Measurements from ENCODE around the gene PKN1.
A peak's percentile ranks its signal among the peaks of the same experiment; 100 is the strongest.

Gene PKN1

DNA sequence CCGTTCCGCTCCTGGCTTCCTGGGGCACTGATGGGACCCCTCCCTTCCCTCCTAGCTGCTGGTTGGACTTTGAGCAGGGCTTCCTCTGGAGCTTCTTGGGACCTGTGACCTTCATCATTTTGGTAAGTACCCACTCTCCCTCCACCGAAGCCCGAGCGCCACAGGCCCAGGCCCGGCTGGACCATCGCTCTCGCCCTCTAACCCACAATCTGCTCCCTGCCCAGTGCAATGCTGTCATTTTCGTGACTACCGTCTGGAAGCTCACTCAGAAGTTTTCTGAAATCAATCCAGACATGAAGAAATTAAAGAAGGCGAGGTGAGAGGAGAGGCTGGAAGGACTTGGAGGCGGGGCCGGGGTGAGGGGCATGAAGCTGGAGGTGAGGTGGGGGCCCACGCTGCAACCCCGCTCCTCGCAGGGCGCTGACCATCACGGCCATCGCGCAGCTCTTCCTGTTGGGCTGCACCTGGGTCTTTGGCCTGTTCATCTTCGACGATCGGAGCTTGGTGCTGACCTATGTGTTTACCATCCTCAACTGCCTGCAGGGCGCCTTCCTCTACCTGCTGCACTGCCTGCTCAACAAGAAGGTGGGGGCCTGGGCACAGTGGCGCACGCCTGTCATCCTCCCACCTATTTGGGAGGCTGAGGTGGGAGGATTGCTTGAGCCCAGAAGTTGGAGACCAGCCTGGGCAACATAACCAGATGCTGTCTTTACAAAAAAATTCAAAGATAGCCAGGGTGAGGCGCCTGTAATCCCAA, 26.3 kb upstream of the PKN1 start:
- DNase-seq, result no peak

DNA sequence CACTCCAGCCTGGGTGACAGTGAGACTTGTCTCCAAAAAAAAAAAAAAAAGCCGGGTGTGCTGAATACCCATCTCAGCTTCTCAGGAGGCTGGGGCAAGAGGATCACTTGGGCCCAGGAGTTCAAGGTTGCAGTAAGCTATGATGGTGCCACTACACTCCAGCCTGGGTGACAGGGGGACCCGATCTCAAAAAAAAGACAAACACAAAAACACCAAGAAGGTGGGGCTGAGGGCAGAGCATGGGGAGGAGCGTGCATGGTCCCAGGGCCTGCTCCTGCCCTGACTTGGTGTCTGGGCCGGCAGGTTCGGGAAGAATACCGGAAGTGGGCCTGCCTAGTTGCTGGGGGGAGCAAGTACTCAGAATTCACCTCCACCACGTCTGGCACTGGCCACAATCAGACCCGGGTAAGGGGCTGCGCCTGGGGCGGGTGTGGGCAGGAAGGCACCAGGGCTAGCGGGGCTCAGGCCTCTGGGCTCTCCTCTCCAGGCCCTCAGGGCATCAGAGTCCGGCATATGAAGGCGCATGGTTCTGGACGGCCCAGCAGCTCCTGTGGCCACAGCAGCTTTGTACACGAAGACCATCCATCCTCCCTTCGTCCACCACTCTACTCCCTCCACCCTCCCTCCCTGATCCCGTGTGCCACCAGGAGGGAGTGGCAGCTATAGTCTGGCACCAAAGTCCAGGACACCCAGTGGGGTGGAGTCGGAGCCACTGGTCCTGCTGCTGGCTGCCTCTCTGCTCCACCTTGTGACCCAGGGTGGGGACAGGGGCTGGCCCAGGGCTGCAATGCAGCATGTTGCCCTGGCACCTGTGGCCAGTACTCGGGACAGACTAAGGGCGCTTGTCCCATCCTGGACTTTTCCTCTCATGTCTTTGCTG, 25.3 kb upstream of the PKN1 start:
- peak in 1 of 6 experiments; percentile 35 for DNase-seq

DNA sequence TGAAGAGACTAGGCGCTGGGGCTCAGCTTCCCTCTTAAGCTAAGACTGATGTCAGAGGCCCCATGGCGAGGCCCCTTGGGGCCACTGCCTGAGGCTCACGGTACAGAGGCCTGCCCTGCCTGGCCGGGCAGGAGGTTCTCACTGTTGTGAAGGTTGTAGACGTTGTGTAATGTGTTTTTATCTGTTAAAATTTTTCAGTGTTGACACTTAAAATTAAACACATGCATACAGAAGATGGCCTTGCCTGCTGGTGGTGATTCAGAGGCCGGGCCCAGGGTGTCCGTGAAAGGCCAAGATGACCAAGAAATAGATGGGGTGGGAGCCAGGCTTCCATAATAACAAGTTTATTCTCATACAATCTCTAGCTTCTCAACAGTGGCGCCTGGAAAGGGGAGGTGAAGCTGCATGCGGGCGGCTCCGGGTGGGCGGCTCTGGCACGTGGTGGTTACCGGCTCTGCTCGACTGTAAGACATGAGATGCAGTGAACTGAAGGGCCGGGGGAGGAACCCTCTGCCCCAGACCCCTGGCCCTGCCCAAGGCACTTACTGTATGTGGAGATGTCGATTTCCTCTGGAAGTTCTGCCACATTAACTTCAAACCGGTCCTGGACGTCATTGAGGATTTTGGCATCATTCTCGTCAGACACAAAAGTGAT, 24.5 kb upstream of the PKN1 start:
- DNase-seq, result peak in 2 of 6 experiments; percentile 27 to 39

DNA sequence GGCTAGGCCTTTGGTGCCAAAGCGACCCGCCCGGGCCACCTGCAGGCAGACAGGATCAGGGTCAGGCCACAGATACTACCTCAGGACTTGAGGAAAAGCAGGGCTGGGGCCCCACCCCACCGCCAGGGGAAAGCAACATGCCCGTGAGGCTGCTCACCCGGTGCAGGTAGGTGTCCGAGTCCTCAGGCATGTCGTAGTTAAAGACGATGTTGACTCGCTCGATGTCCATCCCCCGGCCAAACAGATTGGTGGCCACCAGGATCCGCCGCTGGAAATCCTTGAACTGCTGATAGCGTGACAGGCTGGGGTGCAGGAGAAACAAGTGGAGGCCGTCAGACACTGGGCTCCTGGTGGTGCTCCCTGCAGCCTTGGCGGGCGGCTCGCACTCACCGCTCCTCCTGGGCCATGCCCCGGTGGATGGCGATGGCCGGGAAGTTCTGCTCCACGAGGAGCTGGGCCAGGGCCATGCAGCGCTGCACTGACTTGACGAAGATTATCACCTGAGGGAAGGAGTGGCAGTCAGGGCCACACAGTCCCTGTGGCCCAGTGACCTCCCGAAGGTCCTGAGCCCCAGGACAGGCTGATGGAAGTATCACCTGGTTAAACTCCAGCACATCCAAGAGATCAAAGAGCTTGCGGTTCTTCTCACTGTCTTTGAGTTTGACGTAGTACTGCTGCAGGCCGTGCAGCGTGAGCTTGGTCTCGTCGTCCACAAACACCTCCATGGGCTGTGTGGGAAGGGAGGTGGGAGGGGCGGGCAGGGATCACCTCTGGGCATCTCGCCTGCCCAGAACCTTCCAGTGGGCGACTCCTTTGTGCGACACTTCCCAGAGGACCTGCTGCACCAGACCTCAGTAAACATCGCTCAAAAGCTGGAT, 23.7 kb upstream of the PKN1 start:
- peak in 2 of 6 experiments; percentile 39 to 44 for DNase-seq

DNA sequence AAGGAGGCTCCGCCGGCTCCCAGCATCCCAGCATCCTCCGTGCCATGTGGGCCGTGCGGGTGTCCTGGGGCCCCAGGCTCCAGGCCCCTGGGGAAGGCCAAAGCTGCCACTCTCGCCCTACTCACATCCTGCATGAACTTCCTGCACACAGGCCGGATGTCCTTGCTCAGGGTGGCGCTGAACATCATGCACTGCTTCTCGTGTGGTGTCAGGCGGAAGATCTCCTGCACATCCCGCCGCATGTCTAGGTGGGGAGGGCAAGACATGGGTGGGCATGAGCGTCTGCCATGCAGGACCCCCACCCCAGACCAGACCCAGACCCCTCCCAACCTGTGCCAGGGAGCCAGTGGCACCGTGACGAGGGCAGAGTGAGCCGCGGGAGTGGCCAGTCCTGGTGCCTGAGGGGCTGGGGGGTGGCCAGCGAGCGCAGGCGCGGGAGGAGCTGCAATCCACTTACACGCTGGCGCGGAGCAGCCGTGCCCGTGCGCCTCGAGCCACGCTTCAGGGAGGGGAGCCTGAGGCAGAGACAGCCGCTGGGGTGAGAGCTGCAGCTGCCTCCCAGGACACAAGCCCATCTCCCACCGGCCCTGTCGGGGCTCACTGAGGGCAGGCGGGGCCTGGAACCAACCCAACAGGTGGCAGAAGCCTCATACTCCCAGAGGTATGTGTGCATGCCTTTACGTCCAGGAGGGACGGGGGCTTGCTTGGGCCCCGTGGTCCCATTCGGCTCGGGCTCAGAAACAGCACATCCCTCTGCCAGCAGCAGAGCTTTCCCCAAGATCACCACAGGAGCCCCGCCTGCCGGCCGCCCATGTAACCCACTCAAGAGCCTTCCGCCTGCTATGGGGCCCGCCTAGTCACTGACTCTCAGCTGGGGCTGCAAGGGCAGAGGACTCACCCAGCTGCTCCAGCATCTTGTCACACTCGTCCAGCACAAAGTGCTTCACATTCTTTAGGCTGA, 22.7 kb upstream of the PKN1 start:
- peak in 2 of 6 experiments; percentile 24 to 45 for DNase-seq

DNA sequence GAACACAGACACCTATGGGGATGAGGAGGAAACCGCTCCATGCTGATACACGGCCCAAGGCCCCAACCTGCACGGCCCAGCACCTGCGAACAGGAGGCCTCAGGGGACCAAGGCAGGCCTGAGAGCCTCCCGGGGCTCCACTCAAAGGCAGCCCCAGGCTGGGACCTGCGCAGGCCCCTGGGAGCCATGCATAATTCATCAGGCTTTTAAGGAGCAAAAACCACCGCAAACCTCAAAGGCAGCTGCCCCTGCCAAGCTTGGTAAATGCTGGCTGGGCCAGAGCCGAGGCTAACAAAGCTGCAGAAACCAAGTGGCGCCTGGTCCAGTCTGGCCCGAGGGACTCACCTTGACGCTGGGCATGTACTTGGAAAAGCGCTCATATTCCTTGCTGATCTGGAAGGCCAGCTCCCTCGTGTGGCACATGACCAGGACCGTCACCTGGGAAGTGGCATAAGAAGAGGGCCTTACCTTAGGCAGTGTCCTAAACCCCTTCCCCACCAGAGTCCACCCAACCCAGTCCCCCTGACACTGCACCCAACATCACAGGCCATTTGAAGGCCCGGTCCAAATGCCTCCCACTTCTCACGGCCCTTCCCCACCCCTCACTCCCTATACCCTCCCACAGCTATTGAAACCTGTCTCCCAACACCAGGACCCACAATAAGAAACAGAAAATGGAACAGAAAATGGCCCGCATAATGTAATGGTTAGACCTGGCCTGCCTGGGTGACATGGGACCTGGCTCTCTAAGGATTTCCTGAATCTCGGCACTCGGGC, 21.8 kb upstream of the PKN1 start:
- no peak for DNase-seq

DNA sequence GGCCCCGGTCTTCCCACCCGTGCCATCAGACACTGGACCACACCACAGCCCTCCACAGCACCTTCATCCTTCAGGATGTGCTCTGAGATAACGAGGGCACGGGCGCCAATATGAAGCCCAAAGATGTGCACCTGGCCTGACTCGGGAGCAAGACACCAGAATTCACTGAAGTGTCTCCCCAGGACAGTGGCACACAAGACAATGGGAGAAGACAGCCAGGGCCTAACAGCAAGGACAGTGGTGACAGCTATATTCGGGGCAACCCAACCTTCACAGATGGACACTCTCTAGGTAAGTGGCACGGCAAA, 21.2 kb upstream of the PKN1 start:
- no peak for DNase-seq

DNA sequence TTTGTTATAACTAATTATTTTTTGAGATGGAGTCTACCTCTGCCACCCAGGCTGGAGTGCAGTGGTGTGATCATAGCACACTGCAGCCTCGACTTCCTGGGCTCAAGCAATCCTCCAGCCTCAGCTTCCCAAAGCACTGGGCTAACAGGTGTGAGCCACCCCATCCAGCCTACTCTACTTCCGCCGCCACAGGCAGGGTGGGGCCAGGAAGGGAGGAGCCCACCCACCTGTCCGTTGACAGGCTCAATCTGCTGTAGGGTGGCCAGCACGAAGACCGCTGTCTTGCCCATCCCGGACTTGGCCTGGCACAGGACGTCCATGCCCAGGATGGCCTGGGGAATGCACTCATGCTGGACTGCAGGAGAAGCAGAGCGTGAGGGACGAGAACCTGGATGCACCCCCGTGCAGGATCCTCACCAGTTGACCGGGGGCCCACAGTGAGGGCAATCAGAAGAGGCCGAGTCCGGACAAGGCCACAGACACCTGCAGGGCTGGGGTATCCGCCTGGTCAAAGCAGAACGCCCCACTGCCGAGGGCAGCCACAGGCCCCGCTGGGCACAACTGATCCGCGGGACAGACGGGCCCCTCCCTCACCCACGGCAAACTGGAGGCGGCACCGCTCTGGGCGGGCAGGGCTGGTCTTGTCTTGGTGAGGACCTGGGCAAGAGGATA, 20.6 kb upstream of the PKN1 start:
- no peak for DNase-seq

DNA sequence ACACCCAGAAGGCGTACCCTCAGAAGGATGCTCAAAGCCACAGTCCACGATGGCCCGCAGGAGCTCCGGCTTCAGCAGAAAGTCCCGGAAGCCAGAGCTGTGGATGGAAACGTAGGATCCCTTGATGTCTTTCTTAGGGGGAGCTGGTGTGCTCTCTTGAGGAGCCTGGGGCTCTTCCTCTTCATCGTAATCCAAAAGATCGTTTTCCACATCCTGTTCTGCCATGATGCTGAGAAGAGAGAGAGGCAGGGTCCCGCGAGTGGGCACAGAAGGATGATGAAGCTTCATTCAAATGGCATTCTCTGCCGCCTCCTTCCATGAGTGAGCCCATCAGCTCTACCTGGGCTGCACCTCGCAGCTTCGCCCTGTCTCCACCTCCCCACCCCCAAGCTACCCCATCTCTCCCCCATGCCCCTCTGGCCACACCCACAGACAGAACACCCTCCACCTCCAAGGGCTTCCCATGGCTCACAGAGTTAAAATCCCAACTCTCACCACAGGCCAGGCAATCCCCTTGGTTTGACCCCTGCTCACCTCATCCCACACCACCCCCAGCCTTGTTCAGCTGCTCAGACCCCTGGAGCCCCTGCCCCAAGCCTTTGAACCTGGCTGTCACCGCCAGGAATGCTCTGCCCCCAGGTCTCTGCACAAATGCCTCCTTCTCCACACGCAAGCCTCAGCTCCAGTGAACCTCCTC, 20.0 kb upstream of the PKN1 start:
- DNase-seq, result no peak

DNA sequence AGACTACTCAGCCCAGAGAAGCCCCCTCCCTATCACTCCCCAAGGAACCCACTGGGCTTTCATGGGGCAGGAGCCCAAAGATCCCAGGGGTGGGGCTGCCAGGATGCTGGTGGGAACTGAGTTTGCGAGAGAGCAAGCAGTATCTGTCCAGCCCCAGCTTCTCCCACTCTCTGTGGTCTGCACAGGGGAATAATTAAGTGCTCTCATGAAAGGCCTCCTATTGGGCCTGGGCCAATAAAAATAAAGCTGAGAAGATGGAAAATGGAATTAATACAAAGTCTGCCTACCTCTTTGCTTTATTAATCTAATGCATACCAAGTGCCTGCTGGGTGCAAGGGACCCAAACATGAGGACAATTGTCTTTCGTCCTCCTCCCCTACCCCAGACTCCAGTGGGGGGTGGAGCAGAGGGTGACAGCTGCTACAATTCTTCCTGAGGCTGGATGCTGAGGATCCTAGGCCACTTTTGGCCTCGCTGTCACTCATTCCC, 19.4 kb upstream of the PKN1 start:
- DNase-seq, result no peak

DNA sequence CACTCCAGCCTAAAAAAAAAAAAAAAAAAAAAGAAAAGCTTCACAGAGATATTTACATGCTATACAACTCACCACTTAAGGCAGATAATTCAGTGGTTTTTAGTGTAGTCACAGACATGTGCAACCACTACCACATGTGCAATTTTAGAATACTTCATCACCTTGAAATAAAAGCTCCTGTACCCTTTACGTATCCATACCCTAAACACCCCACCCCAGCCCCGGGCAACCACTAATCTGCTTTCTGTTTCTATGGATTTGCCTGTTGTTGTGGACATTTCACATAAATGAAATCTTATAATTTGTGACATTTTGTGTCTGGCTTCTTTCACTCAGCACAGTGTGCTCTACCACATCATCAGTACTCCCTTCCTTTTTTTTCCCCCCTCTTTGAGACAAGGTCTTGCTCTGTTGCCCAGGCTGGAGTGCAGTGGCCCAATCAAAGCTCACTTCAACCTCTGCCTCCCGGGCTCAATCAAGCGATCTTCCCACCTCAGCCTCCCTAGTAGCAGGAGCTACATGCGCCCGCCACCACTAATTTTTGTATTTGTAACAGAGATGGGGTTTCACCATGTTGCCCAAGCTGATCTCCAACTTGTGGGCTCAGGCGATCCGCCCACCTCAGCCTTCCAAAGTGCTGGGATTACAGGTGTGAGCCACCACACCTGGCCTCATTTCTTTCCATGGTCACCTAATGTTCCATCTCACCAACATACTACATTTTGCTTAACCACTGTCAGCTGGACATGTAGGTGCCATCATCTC, 18.0 kb upstream of the PKN1 start:
- DNase-seq, result no peak

DNA sequence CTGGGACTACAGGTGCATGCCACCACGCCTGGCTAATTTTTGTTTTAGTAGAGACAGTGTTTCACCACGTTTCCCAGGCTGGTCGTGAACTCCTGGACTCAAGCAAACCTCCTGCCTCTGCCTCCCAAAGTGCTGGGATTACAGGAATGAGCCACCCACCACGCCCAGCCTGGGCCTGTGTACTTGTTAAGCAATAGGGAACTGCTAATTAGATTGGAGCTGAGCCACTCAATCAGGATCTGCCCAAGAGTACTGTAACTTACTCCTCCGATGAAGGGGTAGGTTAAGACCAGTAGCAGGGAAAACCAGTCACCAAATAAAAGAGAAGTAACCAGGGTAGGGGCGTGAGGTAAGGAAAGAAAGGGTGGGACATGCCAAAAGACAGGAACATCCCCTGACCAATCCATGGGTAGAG, 16.3 kb upstream of the PKN1 start:
- DNase-seq, result no peak

DNA sequence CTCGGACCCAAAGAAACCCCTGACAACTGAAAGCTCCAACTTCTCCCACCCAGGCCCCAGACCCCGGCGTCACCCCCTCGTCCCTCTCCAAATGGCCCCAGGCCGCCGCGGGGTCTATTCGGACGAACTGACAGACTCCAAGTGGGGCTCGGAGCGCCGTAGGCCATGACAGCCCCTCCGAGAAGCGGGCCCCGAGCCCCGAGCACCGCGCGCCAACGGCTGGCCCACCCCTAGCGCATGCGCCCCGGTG, 14.3 kb upstream of the PKN1 start:
- DNase-seq, result no peak

DNA sequence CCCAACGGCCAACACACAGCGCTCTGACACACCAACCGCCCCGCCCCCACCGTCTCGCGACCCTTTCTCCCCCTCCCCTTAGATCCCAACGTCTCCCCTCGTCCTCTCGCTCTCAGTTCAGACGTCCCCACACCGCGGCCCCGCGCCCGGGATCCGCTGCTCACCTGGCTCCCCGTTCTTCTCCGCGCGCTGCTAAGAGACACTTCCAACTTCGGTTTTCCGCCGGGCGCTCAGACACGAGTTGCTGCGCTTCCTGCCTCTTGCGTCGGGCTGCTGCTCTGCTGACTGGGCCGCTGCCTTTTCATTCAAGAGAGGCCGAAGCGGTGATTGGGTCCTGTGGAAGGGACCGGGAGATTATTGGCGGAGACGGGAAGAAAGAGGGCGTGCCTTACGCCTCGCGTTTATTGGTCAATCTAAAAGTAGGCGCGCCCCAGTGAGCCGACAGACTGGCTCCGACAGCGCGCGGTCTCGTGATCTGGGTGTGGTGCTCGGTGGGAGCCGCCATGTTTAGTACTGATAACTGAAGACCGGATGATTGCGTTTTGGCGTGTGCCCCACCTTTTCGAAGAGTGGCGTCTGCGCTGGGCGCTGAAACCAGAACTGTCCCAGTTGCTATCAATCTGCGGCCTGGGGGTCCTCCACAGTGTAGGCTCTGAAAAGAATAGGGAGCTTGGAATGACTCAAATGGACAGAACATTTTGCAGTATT, 13.8 kb upstream of the PKN1 start, which contains the start of gene DDX39A:
TSS of gene DDX39A (minus strand) at position 236 of the 708 bp plus-strand sequence. CDS start 6,121 bp downstream, outside the sequence.
- DNase-seq, result peak; percentile 88 to 99 (median 98)

DNA sequence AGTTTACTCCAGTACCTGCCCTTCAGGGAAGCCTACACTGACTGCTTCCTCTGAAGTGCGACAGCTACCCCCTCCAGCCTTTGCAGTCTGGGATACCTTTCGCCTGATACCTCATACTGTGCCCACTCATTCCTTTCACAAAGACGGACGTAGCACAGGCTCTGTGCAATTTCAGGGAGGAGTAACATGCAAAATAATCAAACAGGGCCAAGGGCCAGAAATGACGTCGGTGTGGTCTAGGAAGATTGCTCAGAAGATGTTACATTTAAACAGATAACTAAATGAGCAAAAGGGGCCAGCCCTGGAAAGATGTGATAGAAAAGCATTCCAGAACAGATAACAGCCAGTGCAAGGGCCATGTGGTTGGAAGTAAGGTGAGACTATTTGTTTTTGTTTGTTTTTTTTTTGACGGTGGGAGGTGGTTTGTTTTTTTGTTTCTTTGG, 7.4 kb upstream of the PKN1 start:
- DNase-seq, result no peak

DNA sequence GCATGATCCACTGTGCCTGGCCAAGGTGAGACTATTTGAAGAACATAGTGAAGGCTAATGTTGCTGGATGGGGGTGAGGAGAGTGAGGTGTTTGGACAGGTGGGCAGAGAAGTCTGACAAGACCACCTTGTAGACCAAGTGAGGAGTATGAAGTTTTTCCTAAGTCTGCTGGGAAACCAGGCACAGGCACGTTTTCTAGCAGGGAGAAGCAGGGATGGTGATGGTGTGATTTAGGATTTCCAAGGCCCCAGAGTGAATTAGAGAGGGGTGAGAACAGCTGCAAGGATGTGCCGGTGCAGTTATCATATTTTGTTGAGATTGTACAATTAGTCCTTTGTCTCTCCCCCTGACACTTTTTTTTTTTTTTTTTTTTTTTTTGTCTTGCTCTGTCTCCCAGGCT, 5.6 kb upstream of the PKN1 start:
- no peak for DNase-seq

DNA sequence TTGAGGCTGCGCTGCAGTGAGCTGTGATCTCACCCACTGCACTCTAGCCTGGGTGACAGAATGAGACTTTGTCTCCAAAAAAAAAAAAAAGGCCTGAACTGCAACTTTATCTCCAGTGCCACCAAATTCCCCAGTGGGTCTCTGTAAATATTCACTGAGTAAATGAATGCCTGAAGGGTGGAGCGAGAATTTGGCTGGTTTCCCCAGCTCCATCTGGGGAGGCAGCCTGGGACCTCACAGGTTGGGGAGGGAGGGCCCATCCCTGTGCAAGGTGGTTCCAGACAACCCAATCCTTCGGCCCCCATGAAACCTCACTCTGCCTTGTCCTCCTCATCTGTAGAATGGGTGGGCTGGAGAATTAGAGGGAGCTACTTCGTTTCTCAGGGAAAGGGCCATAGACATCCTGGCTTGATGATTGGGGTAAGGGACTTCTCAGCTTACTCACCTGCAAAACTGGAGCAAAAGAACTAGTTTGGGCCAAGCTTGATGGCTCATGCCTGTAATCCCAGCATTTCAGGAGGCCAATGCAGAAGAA, 4.2 kb upstream of the PKN1 start:
- DNase-seq, result no peak

DNA sequence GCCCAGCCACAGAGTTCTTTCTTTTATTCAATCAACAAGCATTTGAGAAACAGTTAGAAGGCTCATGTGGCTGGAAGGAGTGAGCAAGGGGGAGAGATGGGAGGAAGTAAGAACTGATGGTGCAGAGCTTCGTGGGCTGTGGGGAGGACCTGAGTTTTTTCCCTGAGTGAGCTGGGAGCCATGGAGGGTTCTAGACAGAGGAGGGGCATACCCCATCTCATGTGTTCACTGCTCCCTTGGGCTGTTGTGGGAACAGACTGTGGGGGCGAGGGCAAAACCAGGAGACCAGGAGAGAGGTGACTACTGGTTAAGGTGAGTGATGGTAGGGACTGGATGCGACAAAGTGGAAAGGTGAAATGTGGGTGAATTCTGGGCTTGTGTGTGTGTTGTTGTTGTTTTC, 2.4 kb upstream of the PKN1 start:
- no peak for DNase-seq
